ENCODE results near the gene MGARP. TPM values are rescaled to one million over a fixed set of nuclear protein-coding genes. Genes with fewer than 3 reads are reported as not detected.
"Not testable (repeated sequence)": the region's sequence is repeated elsewhere in the genome, so short reads cannot be mapped to it uniquely, and the experiment has no call there.

Gene MGARP
- total RNA-seq, 1 experiment from 2014 or later, result 1.5 TPM

DNA sequence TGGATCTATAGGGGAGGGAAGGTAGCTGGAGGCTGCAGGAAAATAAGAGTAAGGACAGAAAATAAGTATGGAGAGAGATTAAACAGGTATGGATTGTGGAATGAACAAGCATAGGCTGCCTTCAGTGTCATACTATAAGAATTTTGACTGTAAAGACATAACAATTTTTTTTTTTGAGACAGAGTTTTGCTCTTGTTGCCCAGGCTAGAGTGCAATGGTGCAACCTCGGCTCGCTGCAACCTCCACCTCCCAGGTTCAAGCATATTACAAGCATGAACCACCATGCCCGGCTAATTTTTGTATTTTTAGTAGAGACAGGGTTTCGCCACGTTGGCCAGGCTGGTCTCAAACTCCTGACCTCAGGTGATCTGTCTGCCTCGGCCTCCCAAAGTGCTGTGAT, 24.4 kb downstream of the MGARP start:
- DNase-seq (ENCODE audit: low read depth); in situ Hi-C loops (cut with HindIII; ENCODE audit: low pct_unique_long_range_greater_than_20kb, low sequenced_read_pairs): not testable (repeated sequence)

DNA sequence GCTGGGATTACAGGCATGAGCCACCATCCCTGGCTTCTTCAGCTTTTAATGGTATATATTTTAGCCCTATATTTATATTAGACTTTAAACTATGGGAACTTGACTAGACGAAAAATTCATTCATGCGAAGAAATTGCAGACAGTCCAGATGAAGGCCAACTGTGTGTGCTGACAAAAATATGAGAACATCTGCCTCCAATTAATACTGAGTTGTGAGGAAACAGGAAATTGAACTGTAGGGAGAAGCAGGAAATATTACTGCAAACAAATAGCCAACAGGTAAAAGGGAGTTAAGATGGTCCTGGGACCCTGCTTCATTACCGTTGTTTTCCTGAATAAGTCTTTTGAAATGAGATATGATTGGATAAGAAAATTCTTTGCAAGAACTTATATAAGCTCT, 26.3 kb downstream of the MGARP start:
- DNase-seq (ENCODE audit: low read depth), result no peak
- in situ Hi-C loops (cut with HindIII; ENCODE audit: low pct_unique_long_range_greater_than_20kb, low sequenced_read_pairs), result no loop called here

DNA sequence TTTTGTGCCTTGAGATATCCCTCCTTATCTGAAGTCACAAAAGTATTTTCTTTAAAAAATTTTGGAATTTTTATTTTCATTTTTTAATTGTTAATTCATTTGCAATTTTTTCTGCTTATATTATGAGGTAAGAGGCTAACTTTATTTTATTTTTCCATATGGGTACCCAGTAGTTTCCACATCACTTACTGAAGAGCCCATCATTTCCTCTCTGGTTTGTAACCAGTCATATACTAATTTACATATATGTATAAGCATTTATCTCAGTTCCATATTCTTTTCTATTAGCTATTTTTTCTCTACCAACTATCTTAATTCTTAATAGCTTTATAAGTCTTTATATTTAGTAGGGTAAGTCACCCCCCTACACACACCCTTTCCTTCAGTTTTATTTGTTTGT, 27.0 kb downstream of the MGARP start:
- no peak for DNase-seq (ENCODE audit: low read depth)
- in situ Hi-C loops (cut with HindIII; ENCODE audit: low pct_unique_long_range_greater_than_20kb, low sequenced_read_pairs), result no loop called here

DNA sequence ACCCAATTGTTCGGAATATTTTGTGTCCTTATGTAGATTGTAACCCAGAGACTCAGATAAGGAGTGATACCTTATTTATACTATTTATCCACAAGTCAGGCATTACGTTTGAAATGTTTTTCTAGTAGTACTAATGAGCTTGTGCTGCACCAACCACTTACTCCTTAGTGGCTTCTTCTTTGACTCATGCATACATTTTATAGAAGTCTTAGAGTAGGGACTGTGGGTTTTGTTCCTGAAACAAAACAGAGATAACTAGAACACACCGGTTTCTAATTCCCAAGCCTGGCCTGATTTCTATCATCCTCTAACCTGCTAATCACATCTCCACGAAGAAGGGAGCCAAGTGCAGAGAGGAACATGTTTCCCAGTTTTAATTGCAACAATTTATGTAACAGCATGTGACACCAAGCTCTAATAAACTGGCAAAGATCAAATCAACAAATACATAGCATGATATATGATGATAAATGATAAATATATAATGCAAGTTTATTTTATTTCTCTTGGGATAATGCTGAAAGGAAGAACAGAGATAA, 32.3 kb downstream of the MGARP start:
- no peak for DNase-seq (ENCODE audit: low read depth)
- in situ Hi-C loops (cut with HindIII; ENCODE audit: low pct_unique_long_range_greater_than_20kb, low sequenced_read_pairs), result no loop called here

DNA sequence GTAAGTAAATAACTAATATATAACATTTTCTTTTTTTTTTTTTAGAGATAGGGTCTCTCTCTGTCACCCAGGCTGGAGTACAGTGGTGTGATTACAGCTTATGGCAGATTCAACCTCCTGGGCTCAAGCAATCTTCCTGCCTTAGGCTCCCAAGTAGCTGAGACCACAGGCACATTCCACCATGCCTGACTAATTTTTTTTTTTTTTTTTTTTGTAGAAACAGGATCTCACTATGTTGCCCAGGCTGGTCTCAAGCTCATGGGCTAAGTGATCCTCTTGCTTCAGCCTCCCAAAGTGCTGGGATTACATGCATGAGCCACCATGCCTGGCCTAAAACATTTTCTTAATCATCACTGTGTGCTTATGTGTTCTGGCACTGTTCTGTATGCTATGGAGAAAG, 32.8 kb downstream of the MGARP start:
- DNase-seq (ENCODE audit: low read depth), result no peak
- in situ Hi-C loops (cut with HindIII; ENCODE audit: low pct_unique_long_range_greater_than_20kb, low sequenced_read_pairs), result no loop called here

DNA sequence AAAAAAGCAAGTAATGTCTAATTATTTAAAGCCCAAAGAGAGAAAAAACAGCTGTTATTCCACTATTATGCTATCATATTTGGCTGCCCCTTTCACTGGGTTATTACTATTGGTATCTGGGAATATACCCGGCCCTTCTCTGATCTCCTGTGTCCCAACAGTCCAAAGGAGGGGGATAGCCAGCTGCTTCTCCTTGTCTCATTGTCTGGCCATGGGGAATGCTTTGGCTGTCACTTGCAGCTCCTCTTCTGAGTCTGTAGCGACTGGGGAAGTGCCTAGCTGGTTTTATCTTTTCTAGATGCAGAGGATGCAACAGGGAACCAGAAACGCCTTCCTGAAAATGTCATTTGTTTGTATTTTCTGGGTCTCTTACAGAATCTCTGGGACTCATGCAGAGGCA, 33.9 kb downstream of the MGARP start:
- DNase-seq (ENCODE audit: low read depth), result no peak
- in situ Hi-C loops (cut with HindIII; ENCODE audit: low pct_unique_long_range_greater_than_20kb, low sequenced_read_pairs), result no loop called here

DNA sequence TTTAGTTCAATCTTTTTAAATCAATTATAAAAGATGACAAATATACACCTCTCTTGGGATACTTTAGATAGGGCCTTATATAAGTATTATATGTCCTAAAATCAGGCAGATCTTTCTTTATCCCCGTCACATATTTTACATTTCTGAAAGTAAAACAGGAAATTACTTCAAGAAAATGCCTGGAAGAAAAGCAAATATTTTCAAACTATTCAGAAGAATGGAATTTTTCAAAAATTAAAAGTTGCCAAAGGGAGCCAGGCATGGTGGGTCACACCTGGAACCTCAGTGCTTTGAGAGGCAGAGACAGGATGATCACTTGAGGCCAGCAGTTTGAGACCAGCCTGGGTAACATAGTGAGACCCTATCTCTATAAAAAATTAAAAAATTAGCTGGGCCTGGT, 34.4 kb downstream of the MGARP start:
- in situ Hi-C loops (cut with HindIII; ENCODE audit: low pct_unique_long_range_greater_than_20kb, low sequenced_read_pairs), result no loop called here

DNA sequence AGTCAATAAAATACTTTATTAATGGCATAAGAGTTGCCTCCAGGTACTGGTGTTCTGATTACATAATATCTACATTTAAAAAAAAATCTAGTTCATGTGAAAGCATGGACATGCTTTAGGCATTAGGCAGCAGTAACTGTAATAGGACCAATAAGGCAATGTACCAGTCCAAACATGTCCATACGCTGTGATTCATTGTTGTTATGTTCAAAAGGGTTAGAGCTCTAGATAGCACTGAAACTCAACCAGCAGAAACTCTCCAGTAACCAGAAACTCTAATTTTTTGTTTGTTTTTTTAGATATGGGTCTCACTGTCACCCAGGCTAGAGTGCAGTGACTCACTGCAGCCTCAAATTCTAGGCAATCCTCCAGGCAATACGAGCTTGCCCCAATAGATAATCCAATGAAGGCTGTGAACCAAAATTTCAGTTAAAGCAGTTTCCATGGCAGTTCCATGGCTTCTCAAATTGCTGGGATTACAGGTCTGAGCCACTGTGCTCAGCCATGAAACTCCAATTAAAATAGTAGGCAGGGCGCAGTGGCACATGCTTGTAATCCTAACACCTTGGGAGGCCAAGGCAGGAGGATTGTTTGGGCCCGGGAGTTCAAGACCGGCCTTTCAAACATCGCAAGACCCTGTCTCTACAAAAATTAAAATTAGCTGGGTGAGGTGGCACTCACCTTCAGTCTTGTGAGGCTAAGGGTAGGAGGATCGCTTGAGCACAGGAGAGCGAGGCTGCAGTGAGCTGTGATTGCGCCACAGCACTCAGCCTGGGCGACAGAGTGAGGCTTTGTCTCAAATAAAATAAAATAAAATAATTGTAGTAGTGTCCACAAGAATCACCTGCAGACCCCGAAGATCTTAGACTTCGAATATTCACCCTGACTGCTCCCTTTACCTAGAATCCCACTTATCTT, 36.3 kb downstream of the MGARP start:
- DNase-seq (ENCODE audit: low read depth), result peak; percentile 80
- in situ Hi-C loops (cut with HindIII; ENCODE audit: low pct_unique_long_range_greater_than_20kb, low sequenced_read_pairs), result no loop called here

More for the DNA sequence above, 34.4 kb downstream of the MGARP start:
- DNase-seq (ENCODE audit: low read depth), result no peak

DNA sequence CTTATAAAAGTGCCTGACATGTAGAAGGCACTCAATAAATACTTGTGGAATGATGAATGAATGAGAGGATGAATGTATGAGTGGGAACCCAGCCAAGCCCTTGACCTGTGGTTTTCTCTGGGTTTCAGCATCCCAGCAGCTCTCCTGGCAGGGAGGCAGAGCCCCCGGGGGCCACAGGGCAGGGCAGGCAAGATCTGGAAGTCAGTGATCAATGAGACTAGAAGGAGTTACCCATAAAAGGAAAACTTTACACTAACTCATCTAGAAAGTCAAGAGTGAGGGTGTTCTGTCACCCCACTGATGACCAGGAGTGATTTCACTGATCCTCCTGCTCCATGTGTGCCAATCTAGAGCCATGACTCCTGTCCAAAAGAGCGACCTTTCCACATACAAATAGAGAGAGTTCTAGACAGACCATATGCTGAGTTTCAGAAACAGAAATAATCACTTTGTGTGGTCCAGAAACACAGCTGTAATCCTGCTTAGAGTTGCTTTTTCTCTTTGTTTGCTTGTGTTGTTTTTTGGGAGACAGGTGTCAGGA, 37.4 kb downstream of the MGARP start:
- no peak for DNase-seq (ENCODE audit: low read depth)
- in situ Hi-C loops (cut with HindIII; ENCODE audit: low pct_unique_long_range_greater_than_20kb, low sequenced_read_pairs), result no loop called here

DNA sequence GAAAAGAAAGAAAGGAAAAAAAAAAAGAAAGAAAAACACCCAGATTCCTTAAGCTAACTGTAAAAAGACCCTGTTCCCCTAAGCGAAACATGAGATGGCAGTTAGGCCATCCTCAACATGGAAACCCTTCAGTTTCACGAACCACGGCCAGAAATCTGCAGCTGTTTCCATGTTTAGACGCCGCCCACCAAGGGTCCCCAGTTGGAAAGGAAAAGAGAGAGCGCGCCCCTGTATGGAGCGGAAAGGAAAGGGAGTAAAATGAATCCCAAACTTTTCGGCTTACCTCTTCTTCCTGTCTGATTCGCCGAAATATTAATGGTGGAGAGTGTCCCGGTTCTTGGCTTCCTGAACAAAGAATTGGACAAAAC, 38.3 kb downstream of the MGARP start:
- no peak for DNase-seq (ENCODE audit: low read depth)
- in situ Hi-C loops (cut with HindIII; ENCODE audit: low pct_unique_long_range_greater_than_20kb, low sequenced_read_pairs), result no loop called here

DNA sequence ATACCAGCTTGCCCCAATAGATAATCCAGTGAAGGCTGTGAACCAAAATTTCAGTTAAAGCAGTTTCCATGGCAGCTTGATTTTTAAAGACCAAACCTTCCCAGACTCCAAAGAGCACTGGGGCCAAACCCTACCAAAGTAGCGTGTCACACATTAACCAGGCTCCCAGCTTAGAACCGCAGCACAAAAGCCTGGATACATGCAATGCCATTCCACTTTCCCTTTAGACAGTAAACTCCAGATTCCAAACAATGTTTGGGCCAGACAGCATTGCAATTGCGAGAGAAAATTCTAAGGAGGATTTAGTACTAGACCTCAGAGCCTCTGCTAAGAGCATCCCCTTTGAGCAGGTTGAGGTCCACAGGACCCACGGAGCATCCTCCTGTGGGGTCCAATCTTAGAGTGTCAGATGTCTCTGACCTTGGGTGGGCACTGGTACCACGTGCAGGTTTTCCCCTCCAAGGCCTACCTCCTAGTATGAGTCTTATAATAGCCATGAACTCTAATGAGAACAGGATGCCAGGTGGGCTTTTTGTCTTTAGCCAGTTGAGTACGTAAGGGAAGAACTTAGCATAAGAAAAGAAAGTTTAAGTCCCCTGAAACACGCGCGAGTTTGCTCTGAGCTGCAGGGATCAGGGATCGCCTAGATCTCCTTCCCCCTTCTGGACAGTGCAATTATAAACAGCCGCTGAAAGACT, 38.8 kb downstream of the MGARP start:
- in situ Hi-C loops (cut with HindIII; ENCODE audit: low pct_unique_long_range_greater_than_20kb, low sequenced_read_pairs), result no loop called here
- DNase-seq (ENCODE audit: low read depth), result no peak

DNA sequence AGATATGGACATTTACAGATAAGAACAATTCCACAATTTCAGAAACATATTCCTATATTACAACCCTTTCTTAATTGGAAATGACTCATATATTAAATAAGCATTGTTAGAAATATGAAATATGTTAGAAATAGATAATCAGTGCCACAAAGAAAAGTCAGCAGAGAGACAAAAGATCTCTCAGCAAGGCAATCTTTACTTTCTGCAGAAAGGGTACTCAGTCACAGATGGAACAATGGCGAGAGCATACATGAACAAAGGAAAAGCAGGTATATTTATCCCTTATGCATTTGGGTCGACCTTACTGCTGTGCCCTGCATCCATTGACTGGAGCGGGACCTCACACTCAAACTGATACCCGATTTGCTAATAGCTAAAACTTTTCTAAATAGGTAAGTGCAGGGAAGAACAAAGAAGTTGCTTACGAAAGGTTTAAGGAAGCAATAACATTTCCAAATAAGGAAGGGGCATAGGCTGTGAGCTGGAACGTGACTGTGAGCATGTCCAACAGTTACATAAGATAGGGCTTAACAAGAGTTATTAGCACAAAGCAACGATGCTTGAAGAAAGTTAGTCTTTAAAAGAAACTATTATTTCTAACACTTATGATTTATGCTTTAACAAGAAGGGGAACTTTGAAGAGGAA, 40.8 kb downstream of the MGARP start:
- in situ Hi-C loops (cut with HindIII; ENCODE audit: low pct_unique_long_range_greater_than_20kb, low sequenced_read_pairs), result no loop called here
- no peak for DNase-seq (ENCODE audit: low read depth)

DNA sequence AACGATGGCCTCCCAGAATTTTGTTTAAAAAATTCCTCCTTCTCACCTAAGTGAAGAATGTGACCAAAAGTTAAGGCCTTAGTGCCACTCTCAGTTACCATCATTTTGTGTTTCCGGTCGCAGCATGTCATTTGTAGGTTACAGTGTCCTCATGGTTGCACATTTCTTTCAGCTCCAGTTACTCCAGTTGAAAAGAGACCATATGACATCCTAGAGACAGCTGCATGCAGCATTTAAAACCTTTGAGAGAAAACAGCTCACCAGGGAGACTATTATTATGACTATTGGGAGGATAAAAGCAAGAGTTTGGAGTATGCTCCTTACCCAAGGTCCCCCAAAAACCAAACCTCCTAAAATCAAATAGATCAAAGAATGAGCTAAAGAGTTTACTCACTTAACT, 45.8 kb downstream of the MGARP start:
- in situ Hi-C loops (cut with HindIII; ENCODE audit: low pct_unique_long_range_greater_than_20kb, low sequenced_read_pairs), result no loop called here
- DNase-seq (ENCODE audit: low read depth), result no peak

DNA sequence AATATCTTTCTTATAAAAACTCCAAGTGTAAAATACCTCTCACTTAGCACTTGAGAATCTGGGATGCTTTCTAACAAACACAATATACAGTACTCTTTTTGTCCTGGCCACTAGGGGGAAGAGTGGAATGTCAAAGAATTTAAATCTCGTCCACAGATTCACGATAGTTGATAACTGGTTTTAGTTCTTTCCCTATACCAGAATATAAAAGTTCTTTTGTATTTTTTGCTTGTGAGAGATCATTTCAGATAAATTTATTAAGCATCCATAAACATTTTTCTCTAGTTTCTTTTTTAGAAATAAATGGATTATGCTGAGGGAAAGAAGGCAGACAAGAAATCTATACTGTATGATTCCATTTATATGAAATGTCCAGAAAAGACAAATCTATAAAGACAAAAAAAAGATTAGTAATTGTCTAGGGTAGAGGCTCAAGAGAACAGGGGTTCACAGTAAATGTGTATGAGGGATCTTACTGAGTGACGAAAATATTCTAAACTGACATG, 50.4 kb downstream of the MGARP start:
- in situ Hi-C loops (cut with HindIII; ENCODE audit: low pct_unique_long_range_greater_than_20kb, low sequenced_read_pairs), result no loop called here
- DNase-seq (ENCODE audit: low read depth), result peak; percentile 33

DNA sequence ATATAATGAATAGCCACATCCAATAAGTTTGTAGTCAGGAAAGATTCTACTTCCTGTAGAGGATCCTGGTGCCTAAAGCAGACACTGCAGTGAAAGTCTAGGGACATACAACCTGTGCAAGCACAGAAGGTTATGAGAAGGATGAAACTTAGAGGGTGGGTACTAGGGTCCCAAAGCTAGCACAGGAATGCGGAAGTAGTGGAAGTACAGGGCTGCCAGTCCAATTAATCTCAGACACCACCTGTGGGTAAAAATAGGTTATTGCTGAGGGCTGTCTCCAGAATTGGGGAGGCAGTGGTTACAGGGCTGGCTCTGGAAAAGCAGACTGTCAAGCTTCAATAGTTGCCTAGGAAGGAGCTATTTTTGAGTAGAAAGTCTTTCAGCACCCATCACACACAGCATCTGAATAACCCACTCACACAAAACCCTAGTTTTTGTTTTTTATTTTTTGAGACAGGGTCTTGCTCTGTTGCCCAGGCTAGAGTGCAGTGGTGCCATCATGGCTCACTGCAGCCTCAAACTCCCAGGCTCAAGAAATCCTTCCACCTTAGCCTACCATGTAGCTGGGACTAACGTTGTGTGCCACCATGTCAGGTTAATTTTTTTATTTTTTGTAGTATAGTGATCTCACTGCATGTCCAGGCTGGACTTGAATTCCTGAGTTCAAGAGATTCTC, 52.2 kb downstream of the MGARP start:
- in situ Hi-C loops (cut with HindIII; ENCODE audit: low pct_unique_long_range_greater_than_20kb, low sequenced_read_pairs), result no loop called here
- no peak for DNase-seq (ENCODE audit: low read depth)

DNA sequence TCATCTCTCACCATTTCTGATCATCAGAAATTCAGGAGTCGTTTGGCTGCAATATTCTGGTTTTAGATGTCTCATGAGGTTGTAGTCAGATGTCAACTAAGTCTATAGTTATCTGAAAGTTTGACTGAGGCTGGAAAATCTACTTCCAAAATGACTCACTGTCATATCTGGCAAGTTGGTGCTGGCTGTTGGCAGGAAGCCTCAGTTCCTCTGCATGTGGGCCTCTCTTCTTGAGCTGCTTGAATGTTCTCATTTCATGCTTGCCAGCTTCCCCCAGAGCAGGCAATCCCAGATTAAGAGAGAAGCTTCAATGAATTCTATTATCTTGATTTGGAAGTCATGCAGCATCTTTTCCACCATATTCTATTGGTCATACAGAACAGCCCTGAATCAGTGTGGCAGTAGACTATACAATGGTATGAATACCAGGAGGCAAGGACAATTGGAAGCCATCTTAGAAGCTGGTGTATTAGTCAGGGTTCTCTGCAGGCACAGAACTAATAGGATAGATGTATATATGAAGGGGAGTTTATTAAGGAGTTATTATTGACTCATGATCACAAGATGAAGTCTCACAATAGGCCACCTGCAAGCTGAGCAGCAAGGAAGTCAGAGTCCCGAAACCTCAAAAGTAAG, 56.2 kb downstream of the MGARP start:
- in situ Hi-C loops (cut with HindIII; ENCODE audit: low pct_unique_long_range_greater_than_20kb, low sequenced_read_pairs), result no loop called here
- DNase-seq (ENCODE audit: low read depth), result no peak

DNA sequence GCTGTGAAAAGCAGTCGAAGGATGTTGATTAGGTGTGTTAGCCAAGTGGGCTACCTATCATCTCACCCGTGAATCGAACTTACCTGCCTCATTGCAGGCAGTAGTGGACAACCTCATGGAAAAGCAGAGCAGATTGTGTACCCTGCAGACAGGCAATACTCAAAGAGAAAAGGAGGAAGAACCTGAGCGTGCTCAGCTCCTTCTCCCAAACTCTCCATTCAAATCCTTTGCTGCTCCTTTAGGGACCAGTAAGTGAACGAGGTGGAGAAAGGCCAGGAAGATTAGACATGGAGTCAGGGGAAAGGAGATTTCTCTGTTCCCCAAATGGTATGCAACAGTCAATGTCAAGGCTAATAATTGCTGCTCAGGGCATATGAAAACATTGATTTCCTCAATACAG, 57.8 kb downstream of the MGARP start:
- in situ Hi-C loops (cut with HindIII; ENCODE audit: low pct_unique_long_range_greater_than_20kb, low sequenced_read_pairs), result no loop called here
- DNase-seq (ENCODE audit: low read depth), result no peak

DNA sequence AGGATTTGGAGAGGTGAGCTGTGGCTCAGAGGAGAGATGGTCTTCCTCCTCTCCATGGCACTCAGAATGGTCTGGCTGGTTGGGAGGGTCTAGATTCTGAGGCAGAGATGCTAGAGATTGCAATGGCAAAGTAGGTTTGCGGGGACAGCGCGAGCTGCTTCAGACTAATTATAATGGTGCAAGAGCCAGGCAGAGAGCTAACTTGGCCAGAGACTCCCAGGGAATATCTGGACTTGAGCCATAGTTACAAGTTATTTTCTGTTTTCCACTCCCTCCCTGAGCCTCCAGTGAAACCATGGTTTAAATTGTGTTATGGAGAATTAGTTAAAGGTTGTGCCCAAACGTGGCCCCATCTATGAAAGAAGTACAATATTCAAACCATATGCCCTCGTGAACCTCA, 58.3 kb downstream of the MGARP start:
- in situ Hi-C loops (cut with HindIII; ENCODE audit: low pct_unique_long_range_greater_than_20kb, low sequenced_read_pairs), result no loop called here

More for the DNA sequence above, 58.3 kb downstream of the MGARP start:
- no peak for DNase-seq (ENCODE audit: low read depth)
